Renal cortical epithelial cell (primary cell): Measurements from ENCODE around the gene PVALB. TPM values are rescaled to one million over a fixed set of nuclear protein-coding genes. Genes with fewer than 3 reads are reported as not detected.

Source experiments
- DNase-seq: peaks from one replicate; pipeline ENCODE4 v3.0.0-alpha.2; 2011; ENCODE audit warnings: low read depth
- total RNA-seq: library from RNA; depleted of rRNA; stranded (reverse); fragments of >200 nt; gene quantifications from 2 replicates; pipeline ENCODE4 v1.2.3, GENCODE V29; 2014

Gene PVALB, protein sequence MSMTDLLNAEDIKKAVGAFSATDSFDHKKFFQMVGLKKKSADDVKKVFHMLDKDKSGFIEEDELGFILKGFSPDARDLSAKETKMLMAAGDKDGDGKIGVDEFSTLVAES
- total RNA-seq, result not detected in 2 replicates

DNA sequence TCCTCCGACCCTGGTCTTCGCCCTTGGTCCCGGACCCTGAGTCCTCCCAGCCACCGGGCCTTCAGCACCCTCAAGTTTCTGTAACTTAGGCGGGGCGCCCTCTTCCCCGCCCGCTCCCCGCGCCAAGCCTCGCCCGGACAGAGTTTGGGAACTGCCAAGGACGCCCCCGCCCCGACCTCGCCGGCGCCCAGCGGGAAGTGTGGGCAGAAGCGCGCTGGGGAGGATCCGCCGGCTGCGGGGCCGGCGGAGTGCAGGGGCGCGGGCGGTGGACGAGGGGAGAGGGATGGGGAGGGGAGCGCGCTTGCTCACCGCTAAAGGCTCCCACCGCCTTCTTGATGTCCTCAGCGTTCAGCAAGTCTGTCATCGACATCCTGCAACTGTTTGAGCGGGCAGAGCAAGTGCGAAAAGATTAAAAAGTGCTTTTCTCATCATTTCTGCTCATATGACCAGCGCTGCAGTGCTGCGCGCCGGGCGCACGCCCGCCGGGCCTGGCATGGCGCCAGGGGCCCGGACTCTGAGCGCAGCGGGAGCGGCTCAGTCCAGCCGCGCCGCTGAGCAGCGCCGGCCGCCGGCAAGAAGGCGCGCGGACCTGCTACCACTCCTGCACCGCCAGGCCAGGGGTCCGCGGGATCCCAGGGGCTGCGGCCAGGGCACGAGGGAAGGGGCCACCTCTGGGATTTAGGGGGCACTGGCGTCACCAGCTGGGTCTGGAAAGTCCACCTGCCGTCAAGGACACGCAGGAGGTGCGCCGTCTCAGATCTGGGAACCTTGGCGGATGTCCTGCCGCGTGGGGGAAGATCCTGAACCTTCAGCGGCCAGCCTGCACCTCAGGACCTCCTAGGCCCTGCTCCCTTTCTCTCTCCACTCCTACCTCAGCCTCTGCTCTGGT is at the start of gene PVALB:
Gene PVALB, minus strand, starts transcription at position 400 of the 889 bp plus-strand sequence. Its CDS starts 30 bp downstream, at position 370.
- DNase-seq, result no peak

DNA sequence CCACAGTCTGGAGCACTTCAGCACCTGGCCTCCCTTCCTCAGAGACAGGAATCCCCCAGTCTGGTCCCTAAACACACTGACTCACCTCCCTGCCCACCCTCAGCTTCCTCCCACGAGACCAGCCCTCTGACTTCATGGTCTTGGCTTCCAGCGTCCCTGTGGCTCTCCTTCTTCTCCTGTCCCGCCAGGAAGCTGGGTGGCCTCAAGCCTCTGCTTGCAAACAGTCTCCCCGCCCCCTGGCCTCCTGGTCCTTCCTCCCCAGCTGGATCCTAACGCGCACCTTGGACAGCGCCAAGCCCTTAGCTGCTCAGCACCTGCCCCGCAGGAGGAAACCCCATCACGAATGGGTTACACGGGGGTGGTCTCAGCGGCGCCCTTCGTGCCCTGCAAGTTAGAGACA is 48.5 kb upstream of the PVALB start:
- DNase-seq, result no peak

DNA sequence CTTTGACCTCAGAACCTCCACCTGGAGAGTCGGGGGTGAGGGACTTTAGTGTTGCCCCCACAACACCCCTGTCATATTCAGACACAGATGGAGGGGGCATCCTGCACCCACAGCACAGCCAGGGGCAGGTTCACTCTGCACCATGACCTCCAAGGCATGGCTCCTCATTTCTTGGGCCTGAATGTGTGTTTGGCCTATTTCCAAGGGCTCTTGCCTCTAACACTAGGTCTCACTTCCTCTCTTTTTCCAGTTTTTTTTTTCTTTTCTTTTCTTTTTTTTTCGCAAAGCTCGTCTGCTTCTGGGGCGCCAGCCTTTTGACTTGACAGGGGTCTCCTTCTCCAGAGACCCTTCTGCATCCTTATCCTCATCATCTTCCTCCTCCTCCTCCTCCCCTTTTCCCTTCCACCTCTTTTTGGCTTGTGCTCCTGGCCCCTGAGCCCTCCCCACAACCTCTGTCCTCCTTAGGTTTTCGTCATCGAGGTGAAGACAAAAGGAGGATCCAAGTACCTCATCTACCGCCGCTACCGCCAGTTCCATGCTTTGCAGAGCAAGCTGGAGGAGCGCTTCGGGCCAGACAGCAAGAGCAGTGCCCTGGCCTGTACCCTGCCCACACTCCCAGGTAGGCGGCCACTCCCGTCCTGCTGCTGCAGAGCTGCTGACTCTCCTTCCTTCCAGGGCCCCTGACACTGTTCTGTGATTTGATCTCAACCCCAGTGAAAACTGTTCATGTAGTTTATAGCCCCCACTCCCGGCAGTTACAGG is 47.8 kb upstream of the PVALB start:
- no peak for DNase-seq

DNA sequence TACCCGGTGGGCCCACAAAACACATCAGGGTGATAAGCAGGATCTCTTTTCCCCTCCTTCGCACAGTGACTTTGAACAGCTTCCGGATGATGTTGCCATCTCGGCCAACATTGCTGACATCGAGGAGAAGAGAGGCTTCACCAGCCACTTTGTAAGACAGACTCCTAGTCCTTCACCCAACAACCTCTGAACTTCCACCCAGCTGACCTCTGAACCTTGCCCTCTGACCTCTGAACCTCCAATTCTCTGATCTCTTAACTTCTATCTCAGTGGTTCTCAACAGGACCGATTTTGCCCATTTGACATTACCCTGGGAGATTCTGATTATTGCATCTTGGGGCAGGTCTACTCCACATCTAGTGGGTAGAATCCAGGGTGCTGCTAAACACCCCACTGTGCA is 47.1 kb upstream of the PVALB start:
- DNase-seq, result no peak

DNA sequence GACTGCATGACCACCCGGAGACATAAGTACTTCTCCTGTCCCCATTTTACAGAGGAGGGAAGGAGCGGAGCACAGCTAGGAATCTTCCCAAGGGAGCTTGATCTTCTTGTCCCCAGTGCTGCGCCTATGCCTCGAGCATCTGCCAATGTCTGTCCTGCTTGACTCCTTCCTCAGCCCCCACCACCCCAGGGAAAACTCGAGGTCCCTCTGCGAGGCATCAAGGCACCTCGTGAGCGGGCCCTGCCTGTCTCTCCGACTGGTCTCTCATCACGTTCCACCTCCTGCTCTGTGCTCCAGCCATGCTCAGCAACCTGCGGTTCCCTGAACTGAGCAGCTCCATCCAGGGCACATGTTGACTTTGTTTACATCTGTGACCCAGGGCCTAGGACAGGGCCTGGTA is 46.4 kb upstream of the PVALB start:
- no peak for DNase-seq

DNA sequence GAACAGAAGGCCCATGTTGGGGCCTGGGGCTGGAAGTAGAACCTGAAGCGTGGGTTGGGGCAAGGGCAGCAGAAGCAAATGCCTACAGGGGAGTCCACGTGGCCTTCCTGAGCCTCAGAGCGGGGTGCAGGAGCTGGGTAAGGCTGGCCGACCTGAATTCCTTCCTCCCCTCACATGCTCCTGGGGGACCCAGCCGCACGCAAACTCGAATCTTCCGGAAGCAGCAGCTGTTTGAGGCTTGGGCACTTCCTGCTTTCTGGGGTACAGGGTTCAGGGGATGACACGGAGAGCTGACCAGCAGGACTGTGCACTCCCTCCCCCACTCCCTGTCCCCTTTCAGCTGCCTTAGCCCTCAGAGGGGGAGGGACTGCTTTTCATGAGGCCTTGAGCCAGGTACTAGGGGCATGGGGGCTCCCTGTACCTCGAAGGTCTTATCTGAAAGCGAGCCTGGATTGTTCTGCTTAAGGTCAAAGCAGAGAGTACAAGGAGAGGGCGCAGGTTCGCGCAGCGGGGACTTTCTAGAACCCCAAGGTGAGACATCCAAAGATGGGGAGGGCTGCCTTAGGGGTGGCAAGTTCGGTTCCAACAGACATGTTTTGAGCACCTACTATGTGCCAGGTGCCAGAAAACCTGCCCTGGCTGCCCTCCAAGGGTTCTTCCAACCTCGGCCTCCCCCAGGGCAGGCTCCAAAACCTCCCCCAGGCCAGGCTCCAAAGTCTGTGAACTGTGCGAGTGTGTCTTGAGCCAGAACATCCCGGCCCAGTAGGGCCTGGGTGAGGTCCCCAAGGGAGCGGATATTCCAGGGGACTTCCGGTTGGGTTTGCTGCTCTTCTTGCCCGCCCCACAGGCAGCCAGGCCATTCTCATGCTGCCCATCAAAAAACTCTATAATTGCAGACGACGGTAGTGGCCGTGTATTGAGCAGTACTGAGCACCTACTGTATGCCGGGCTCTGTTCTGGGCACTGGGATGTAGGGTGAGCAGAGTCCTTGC is 45.7 kb upstream of the PVALB start:
- no peak for DNase-seq

DNA sequence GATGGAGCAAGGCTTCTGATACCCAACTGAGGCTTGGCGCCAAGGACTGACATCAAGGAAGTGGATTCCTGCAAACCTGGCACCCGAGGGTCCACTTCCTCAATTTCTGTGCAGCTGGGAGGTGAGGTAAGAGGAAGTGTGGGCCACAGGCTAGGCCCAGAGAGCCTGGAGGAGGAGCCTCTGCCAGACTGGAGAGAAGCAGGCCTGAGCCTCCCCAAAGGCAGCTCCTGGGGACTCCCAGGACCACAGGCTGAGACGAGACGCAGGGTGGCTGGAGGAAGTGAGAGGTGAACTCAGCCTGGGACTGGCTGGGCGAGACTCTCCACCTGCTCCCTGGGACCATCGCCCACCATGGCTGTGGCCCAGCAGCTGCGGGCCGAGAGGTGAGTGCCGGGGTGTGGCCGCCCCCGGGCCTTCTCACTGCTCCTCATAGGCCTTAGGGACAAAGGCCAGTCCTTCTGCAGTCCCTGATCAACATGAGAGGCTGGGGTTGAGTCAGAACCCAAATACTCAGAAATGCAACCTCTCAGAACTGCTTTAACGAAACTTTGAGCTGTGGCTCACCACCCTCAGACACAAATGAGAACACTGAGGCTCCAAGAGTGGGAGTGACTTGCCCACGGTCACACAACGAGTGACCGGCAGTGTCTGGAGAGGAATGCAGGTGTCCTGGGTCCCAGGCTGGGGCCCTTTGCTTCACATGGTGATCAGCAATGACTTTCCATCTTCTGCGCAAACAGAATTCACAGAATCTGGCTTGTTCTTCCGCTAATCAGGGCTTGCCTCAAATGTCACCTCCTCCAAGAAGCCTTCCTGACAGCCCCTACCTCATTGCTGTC is 44.2 kb upstream of the PVALB start, which contains the start of gene NCF4:
Gene NCF4, plus strand, starts transcription at position 186 of the 839 bp plus-strand sequence. Its CDS starts 166 bp downstream, at position 352.
- no peak for DNase-seq

DNA sequence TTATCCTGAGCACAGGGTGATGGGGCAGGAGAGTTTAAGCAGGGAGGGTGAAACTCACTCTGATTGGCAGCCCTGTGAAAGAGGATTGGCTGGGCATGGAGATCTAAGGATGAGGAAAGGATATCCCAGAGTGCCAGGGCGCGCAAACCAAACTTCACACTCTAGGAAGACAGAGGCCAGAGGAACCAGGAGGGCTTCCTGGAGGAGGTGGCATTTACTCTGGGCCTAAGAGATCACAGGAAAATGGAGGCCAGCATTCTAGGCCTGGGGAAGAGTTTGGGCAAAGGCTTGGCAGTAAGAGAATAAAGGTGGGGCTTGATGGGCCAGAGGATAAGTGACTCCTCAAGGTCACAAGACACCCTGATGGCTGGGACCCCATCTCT is 43.6 kb upstream of the PVALB start:
- no peak for DNase-seq

DNA sequence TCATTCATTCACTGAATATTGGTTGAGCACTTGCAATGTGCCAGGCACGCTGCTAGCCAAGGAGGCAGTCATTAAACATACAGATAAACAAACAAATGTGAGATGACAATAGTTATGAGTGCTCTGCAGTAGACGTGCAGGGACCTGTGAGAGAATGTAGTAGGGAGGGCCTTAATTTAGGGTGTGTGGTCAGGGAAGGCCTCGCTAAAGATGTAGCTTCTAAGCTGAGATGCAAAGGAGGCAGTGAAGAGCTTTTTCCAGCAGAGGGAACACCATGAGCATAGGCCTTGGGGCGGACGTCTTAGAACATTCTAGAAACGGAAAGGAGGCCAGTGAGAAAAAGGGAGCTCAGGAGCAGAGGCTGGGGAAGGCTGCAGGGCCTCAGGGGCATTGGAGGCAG is 43.2 kb upstream of the PVALB start:
- DNase-seq, result no peak

DNA sequence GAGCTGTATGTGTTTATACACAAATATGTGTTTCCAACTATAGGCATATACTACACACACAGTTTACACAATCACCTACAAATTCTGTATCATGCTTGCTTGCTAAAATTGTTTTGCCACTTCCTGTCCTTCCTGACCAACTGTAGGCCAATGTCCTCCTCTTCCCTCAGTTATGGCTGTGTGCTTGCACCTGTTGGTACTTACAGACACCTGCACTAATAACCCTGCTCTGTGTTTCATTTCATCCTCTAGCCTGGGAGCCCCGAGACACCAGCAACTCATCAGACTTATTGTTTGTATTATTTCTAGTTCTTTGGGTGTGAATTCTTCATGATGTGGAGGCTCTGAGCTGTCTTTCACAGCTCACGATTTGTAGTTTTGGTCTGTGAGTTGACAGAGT is 42.1 kb upstream of the PVALB start:
- DNase-seq, result no peak

DNA sequence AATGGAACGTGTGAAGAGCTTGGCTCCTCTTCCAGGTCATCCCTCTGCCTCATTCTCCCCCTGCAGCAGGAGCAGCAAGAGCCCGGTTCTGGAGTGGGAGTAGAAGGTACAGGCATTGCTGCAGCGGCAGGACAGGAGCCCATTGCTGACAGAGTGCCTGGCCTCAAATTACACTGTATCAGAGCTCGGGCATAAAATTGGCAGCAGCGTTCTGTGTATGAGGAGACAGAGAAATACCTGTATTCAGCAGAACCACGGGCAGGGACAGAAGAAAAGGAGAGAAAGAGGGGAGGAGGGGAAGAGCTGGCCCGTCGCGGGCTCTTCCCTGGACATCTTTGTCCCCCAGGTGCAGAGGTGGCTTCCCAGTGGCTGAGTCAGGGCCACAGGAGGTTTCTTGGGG is 41.3 kb upstream of the PVALB start:
- no peak for DNase-seq

DNA sequence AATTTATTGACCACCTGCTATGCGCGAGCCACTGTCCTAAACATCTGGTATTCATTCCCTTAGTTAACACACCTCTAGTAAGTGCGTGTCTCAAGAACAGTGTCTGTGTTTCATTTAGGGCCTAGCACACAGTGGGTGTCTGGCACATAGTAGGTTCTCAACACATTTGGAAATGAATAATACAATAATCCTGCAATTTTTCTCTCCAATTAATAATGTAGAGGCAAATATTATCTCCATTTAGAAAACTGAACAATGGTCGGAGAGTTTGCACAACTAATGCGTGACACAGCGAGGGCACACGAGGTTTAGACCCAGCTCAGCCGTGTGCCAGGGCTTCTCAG is 39.9 kb upstream of the PVALB start:
- no peak for DNase-seq

DNA sequence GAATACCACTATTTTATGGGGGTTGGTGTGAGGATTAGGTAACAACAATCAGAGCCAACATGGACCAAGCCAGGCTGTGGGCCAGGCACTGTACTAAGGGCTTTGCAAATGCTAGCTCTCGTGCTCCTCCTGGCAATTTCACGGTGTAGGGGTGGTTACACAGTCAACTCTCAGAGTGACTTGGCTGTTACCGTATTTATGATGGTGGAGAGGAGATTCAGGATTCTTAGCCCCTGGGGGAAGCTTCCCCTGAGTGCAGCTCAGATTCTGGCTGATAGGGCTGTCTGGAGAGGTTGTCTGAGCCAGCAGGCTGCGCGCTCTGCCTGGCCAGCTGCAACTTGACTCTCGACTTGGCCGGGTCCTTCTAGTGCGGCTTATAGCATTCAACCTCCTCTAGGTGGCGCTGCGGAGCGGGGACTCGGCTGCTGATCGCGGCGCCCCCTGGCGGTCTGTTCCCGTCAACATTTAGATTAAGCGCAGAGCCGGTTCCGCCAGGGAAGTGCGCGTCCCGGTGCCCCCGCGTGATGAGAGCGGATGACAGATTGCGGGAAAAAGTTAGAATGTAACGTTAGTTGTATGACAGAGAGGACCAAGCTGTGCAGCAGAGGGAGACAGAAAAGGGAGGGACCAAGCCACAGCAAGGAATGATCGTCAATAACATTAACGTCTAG is 39.4 kb upstream of the PVALB start:
- DNase-seq, result peak; percentile 44

DNA sequence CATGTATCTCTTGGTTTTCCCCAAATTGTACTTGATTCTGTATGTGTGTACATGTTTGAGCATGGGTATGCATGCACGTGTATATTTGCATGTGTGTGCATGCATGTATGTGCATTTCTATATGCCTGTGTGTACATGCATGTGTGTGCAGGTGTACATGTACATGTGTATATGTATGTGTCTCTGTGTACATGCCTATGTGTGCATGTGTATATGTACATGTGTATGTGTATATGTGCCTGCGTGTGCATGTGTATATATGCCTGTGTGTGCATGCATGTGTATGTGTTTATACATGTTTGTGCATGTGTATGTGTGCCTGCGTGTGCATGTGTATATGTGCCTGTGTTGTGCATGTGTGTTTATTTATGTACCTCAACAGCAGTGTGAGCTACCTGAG is 38.6 kb upstream of the PVALB start:
- DNase-seq, result no peak

DNA sequence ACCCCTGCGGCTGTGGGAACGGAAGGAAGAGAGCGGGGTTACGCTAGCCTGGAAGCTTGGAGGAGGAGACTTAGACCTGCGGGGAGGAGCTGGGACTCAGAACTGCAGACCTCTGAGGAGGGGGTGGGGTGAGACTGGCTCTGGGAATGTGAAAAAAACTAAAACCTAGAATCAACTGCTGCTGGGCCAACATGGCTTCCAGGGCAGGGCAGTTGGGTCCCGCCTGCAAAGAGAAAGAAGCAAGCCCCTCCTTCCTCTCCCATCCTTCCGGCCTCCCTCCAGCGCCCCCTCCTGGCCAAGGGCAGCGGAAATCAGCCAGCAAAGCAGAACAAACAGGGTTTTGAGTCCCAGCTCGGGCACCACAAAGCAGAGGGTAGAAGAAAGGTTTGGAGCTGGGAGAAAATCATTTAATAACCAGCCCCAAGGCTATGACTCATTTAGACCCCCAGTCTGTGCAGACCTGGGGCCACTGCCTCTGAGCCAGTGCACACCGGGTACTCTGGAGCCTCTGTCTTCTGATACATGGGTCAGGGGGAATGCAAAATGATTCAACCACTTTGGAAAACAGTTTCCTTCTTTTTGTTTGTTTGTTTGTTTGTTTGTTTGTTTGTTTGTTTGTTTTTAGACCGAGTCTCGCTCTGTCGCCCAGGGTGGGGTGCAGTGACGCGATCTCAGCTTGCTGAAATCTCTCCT is 36.7 kb upstream of the PVALB start:
- DNase-seq, result no peak

DNA sequence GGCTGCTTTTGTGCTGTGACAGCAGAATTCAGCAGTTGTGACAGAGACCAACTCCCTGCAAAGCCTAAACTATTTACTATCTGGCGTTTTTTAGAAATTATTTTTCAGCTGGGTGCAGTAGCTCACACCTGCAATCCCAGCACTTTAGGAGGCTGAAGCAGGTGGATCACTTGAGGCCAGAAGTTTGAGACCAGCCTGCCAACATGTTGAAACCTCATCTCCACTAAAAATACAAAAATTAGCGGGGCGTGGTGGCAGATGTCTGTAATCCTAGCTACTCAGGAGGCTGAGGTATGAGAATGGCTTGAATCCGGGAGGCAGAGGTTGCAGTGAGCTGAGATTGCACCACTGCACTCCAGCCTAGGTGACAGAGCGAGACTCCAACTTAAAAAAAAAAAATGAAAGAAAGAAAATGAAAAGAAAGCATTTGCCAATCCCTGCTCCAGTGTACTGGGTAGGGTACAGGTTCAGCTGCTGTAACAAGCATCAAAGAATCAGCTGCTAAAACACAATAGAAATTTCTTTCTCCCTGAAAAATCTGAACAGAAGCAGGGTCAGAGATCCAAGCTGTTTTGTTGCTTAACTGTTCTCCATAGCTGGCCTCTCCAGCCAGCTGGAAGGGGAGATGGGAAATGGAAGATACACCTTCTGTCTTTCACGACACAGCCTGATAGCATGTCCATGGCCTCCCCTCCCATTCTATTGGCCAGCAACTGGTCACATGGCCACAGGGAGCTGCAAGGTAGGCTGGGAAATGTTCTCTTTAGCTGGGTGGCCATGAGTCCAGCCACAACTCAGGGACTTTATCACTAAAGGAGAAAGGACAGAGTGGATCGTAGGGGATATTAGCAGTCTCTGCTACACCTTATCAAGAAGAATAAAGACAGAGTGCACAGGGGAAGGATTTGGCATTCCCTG is 35.5 kb upstream of the PVALB start:
- DNase-seq, result no peak

DNA sequence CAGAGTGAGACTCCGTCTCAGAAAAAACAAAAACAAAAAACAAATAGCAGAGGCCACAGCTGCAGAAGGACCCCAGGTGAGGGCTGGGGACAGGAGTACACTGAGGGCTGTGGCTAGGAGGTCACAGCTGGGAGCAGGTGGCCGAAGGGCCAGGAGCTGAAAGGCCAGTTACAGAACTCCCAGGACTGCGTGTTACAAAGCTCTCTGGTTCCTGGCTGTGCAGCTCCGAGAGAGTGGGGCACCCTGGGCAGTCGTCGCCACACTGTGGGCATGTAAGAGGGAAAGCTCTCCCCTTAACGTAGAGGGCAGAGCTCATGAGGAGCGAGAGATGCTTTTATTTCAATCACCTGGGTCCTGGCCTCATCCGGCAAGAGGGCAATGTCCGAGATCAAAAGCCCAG is 33.8 kb upstream of the PVALB start:
- no peak for DNase-seq

DNA sequence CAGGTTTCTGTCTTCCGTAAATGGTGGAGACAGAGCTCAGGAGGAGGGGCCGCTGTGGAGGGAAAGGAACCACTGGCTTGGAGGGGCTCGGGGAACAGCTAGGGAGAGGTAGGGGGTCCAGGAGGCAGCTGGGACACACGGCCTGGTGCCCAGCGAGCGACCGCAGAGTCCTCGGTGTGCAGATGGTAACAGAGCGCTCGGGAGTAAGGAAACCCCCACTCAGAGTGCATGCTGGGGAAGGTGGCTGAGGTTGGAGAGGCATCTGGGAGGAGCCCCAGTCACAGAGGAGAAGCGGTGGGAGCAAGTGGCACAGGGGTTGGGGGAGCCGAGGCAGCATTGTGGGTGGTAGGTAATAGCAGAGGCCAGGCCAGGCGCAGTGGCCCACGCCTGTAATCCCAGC is 33.2 kb upstream of the PVALB start:
- DNase-seq, result no peak
